Fibroblast of mammary gland (primary cell): ENCODE measurements around the gene TRMT61A.

Source experiments
- DNase-seq: peaks from one replicate; pipeline ENCODE4 v3.0.0-alpha.2; 2010; ENCODE audit warnings: low read depth
- H3K4me3 ChIP-seq: 2 replicates; pipeline ENCODE4 v1.5.1; 2011; ENCODE audit warnings: low read depth, mild to moderate bottlenecking, low read length, moderate library complexity; ENCODE audit not compliant: control insufficient read depth
- CTCF ChIP-seq: conservative IDR thresholded peaks from 2 replicates; pipeline ENCODE4 v1.5.1; 2011; ENCODE audit warnings: low read depth, low read length, inconsistent platforms; ENCODE audit not compliant: control insufficient read depth, insufficient read depth

TRMT61A gene

GRCh38 chr14:103550451-103551337 is 21.7 kb downstream of the TRMT61A start:
- no peak for TF ChIP-seq CTCF
- no peak for DNase-seq
- no peak overlapping the region for H3K4me3 ChIP-seq

GRCh38 chr14:103551338-103551762 is 22.4 kb downstream of the TRMT61A start:
- no peak for TF ChIP-seq CTCF
- H3K4me3 ChIP-seq, result no peak overlapping the region
- peak; percentile 39 for DNase-seq

- peak; percentile 34 for DNase-seq
- H3K4me3 ChIP-seq, result no peak overlapping the region
- TF ChIP-seq CTCF, result no peak
Measured at GRCh38 chr14:103552011-103552845, 23.2 kb downstream of the TRMT61A start.

GRCh38 chr14:103552846-103553210 is 23.8 kb downstream of the TRMT61A start:
- TF ChIP-seq CTCF, result no peak
- no peak for DNase-seq
- no peak overlapping the region for H3K4me3 ChIP-seq

- H3K4me3 ChIP-seq, result no peak overlapping the region
- no peak for TF ChIP-seq CTCF
- no peak for DNase-seq
Measured at GRCh38 chr14:103555559-103556337, 26.8 kb downstream of the TRMT61A start.
